PC-3 (cell line): Measurements from ENCODE around the gene PIEZO2. TPM values are rescaled to one million over a fixed set of nuclear protein-coding genes. Genes with fewer than 3 reads are reported as not detected.

Experiments used
- ATAC-seq: fragments of 200-7000 bp; cut with Tn5 transposase; 2 replicates; pipeline ENCODE4 v1.9.1; 2020; ENCODE audit warnings: mild to moderate bottlenecking, moderate library complexity
- BruUV-seq: library from RNA; stranded (reverse); fragments of 400-500 nt; replicated peaks from 2 replicates; lab custom pipeline; 2021; lab: Mats Ljungman, UMichigan
- CTCF ChIA-PET: fragments of 300-600 bp; sonication (Branson Sonifier 250); formaldehyde crosslinking; loops from one replicate; lab custom pipeline; 2022; ENCODE audit warnings: antibody characterized with exemption; lab: Charles Lee
- POLR2A ChIA-PET: fragments of 300-600 bp; sonication (Branson Sonifier 250); formaldehyde crosslinking; loops from one replicate; lab custom pipeline; 2022; ENCODE audit warnings: antibody characterized with exemption; ENCODE audit not compliant: unreplicated experiment; lab: Charles Lee
- DNase-seq: peaks from one replicate; pipeline ENCODE4 v3.0.0-alpha.2; 2015
- H2AFZ ChIP-seq: fragments of 300-600 bp; sonication (generic); 2 replicates; pipeline ENCODE4 v1.6.0; 2016; ENCODE audit warnings: antibody characterized with exemption, low read length
- H3F3A ChIP-seq: fragments of 300-600 bp; sonication (generic); one replicate; pipeline ENCODE4 v1.6.0; 2017; ENCODE audit warnings: antibody characterized with exemption, low read length, control low read depth, mild to moderate bottlenecking; ENCODE audit not compliant: unreplicated experiment
- H3K27ac ChIP-seq: fragments of 300-600 bp; sonication (generic); 2 replicates; pipeline ENCODE4 v1.5.1; 2016; ENCODE audit warnings: mild to moderate bottlenecking, low read length
- H3K27me3 ChIP-seq: fragments of 300-600 bp; sonication (generic); 2 replicates; pipeline ENCODE4 v1.6.1; 2016; ENCODE audit warnings: low read length, mixed read lengths
- H3K36me3 ChIP-seq: fragments of 300-600 bp; sonication (generic); 2 replicates; pipeline ENCODE4 v1.6.1; 2016; ENCODE audit warnings: low read depth, mixed run types, low read length, mixed read lengths
- H3K4me1 ChIP-seq: fragments of 300-600 bp; sonication (generic); 2 replicates; pipeline ENCODE4 v1.5.1; 2016; ENCODE audit warnings: low read length; ENCODE audit not compliant: insufficient read depth
- H3K4me2 ChIP-seq: fragments of 300-600 bp; sonication (generic); 2 replicates; pipeline ENCODE4 v1.6.0; 2016; ENCODE audit warnings: low read length
- H3K4me3 ChIP-seq: fragments of 300-600 bp; sonication (generic); 2 replicates; pipeline ENCODE4 v1.5.1; 2016; ENCODE audit warnings: mild to moderate bottlenecking, low read length, mixed read lengths
- H3K79me2 ChIP-seq: fragments of 300-600 bp; sonication (generic); 2 replicates; pipeline ENCODE4 v1.6.1; 2017; ENCODE audit warnings: low read length, mixed read lengths
- H3K9ac ChIP-seq: fragments of 300-600 bp; sonication (generic); 2 replicates; pipeline ENCODE4 v1.6.0; 2016; ENCODE audit warnings: mild to moderate bottlenecking, low read length
- H3K9me2 ChIP-seq: fragments of 300-600 bp; sonication (generic); replicated peaks from 2 replicates; pipeline ENCODE4 v1.6.1; 2016; ENCODE audit warnings: mixed run types, low read length, mixed read lengths
- H3K9me3 ChIP-seq: fragments of 300-600 bp; sonication (generic); 2 replicates; pipeline ENCODE4 v1.6.1; 2016; ENCODE audit warnings: low read length, mixed read lengths
- H4K20me1 ChIP-seq: fragments of 300-600 bp; sonication (generic); 2 replicates; pipeline ENCODE4 v1.6.1; 2016; ENCODE audit warnings: low read length, mixed read lengths
- EZH2 ChIP-seq: fragments of 300-600 bp; sonication (generic); IDR thresholded peaks from one replicate; pipeline ENCODE4 v1.6.1; 2017; ENCODE audit warnings: antibody characterized with exemption, mild to moderate bottlenecking, low read length; ENCODE audit not compliant: unreplicated experiment
- EZH2phosphoT487 ChIP-seq: fragments of 300-600 bp; sonication (generic); IDR thresholded peaks from 2 replicates; pipeline ENCODE4 v1.6.1; 2018; ENCODE audit warnings: mild to moderate bottlenecking, antibody characterized with exemption, low read length, borderline replicate concordance
- intact Hi-C: fragments of 100-400 bp; cut with micrococcal nuclease; formaldehyde crosslinking; loops from 2 replicates; pipeline ENCODE4 v1.9.0; 2023
- total RNA-seq: library from RNA; depleted of rRNA; stranded (reverse); fragments of >200 nt; gene quantifications from 2 replicates; pipeline ENCODE4 v1.2.3, GENCODE V29; 2014
- TF ChIP-seq, protein P1 (sequence below): fragments of 300-600 bp; sonication (generic); conservative IDR thresholded peaks from 2 replicates; pipeline ENCODE4 v1.5.1; 2017; ENCODE audit warnings: antibody characterized with exemption, low read depth, mild to moderate bottlenecking, low read length

Gene PIEZO2
- total RNA-seq, 1 experiment from 2014 or later, result not detected

DNA sequence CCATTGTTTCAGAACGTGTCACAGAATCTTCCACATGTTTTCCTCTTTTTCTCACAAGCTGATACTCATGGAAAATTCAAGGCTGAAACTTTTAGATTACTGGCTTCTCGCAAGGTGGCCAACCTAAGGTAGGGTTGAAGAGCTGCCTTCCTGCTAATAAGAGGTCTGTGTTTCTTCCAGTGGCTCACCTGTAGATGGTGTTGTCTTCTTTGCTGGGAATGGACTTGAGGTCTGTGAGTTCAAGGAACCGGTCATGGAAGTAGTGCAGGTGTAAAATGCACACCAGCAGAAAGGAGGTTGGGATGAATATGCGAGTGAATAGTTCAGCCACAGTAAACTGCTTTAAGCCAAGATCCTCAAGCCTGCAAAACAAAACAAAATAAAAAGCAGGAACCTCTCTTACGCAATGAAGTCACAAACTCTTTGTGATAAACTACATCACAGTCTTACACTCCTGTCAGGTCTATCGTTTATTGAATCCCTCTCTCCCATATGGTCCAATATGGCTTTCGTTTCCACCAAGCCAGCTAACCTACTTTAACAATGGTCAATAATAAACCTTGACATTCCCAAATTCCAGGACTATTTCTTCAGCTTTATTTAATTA, 364.7 kb downstream of the PIEZO2 start:
- BruUV-seq, result no TSS peak
- TF ChIP-seq, protein P1, sequence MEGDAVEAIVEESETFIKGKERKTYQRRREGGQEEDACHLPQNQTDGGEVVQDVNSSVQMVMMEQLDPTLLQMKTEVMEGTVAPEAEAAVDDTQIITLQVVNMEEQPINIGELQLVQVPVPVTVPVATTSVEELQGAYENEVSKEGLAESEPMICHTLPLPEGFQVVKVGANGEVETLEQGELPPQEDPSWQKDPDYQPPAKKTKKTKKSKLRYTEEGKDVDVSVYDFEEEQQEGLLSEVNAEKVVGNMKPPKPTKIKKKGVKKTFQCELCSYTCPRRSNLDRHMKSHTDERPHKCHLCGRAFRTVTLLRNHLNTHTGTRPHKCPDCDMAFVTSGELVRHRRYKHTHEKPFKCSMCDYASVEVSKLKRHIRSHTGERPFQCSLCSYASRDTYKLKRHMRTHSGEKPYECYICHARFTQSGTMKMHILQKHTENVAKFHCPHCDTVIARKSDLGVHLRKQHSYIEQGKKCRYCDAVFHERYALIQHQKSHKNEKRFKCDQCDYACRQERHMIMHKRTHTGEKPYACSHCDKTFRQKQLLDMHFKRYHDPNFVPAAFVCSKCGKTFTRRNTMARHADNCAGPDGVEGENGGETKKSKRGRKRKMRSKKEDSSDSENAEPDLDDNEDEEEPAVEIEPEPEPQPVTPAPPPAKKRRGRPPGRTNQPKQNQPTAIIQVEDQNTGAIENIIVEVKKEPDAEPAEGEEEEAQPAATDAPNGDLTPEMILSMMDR, result no peak
- TF ChIP-seq EZH2 (no peak), EZH2phosphoT487 (no peak)
- Histone ChIP-seq H3K27ac (no peak overlapping the region), H3K4me2 (no peak overlapping the region), H4K20me1 (no peaks in the 10 kb centered on the region), H3K36me3 (no peaks in the 10 kb centered on the region), H3F3A (no peaks in the 10 kb centered on the region), H3K9me2 (no peaks in the 10 kb centered on the region), H3K9me3 (no peaks in the 10 kb centered on the region), H3K79me2 (no peaks in the 10 kb centered on the region), H3K9ac (no peak overlapping the region), H3K4me3 (no peak overlapping the region), H3K4me1 (no peaks in the 10 kb centered on the region), H3K27me3 (peaks cover 67% of the 10 kb centered on the region), H2AFZ (no peak overlapping the region)
- ChIA-PET CTCF (no interaction called here), POLR2A (interaction anchor here (1.1 kb wide), 1 partner anchor 13 kb away, joined by 3 read pairs; no protein-coding TSS in a partner anchor)
- no peak for ATAC-seq
- intact Hi-C loops, result no loop called here
- DNase-seq, result no peak

DNA sequence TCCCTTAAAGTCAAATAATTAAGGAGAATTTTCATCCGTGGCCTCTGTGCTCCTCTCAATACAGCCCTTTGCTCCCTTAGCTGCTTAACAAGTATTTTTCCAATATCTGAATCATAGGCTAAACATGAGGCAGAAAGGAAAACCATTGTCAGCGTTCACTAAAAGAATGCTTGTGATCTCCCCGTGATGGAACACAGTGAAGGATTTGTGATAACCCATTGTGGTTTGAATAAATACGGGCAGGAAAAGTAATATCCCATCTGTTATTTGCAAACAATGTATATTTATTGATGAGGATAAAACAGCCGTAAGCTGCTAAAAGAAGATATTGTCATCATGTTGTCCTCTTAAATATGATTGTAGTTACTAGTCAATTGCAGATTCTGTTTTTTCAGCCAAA, 365.4 kb downstream of the PIEZO2 start:
- Histone ChIP-seq H3K4me1 (no peaks in the 10 kb centered on the region), H3K9me3 (no peaks in the 10 kb centered on the region), H3K27ac (no peak overlapping the region), H4K20me1 (no peaks in the 10 kb centered on the region), H3K4me2 (no peak overlapping the region), H3K9ac (no peak overlapping the region), H3K79me2 (no peaks in the 10 kb centered on the region), H3K27me3 (peaks cover 68% of the 10 kb centered on the region), H3F3A (no peaks in the 10 kb centered on the region), H3K4me3 (no peak overlapping the region), H2AFZ (no peak overlapping the region), H3K36me3 (no peaks in the 10 kb centered on the region), H3K9me2 (no peaks in the 10 kb centered on the region)
- TF ChIP-seq EZH2phosphoT487 (no peak), EZH2 (no peak)
- TF ChIP-seq, protein P1, result no peak
- POLR2A ChIA-PET, result no interaction called here
- ATAC-seq (no peak), DNase-seq (no peak)
- BruUV-seq, result no TSS peak
- CTCF ChIA-PET, result no interaction called here
- intact Hi-C loops, result no loop called here

DNA sequence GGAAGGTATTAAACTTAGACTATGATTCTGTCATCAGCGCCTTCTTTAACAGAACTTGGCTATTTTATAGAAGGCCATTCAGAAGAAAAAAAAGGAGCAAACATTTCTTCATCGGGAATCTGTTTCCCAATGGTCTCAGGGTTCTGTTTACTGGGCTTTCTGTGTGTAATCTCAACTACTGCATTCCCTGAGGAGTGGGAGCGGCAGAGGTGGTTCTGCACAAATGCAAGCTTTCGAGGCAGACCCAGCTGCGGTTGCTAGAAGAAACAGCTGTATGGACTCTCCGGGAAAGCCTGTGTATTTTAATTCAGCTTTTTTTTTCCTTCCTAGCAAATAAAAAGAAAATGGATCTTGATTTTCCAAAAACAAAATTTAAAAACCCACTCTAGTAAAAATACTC, 372.9 kb downstream of the PIEZO2 start:
- Histone ChIP-seq H3K79me2 (no peaks in the 10 kb centered on the region), H3K27ac (no peak overlapping the region), H3K4me1 (no peaks in the 10 kb centered on the region), H2AFZ (no peak overlapping the region), H3F3A (no peaks in the 10 kb centered on the region), H3K27me3 (peaks cover 75% of the 10 kb centered on the region), H3K36me3 (no peaks in the 10 kb centered on the region), H3K4me3 (no peak overlapping the region), H3K9me2 (no peaks in the 10 kb centered on the region), H3K9ac (no peak overlapping the region), H4K20me1 (no peaks in the 10 kb centered on the region), H3K4me2 (no peak overlapping the region), H3K9me3 (peaks cover 7% of the 10 kb centered on the region; the same call in 1 of the 2 replicates)
- no TSS peak for BruUV-seq
- ATAC-seq (no peak), DNase-seq (no peak)
- POLR2A ChIA-PET, result no interaction called here
- CTCF ChIA-PET, result no interaction called here
- TF ChIP-seq EZH2 (no peak), EZH2phosphoT487 (no peak)
- TF ChIP-seq, protein P1, result no peak
- intact Hi-C loops, result no loop called here
